CD14-positive monocyte (primary cell): ENCODE results near the gene HS3ST2. TPM values are rescaled to one million over a fixed set of nuclear protein-coding genes. Genes with fewer than 3 reads are reported as not detected.

Experiments used
- DNase-seq, 3 donors: peaks; one replicate each; pipeline ENCODE4 v3.0.0-alpha.2; 2011 to 2022
- H2AFZ ChIP-seq: 2 replicates; pipeline ENCODE4 v1.6.0; 2012; ENCODE audit warnings: mild to moderate bottlenecking, low read depth, low read length, inconsistent platforms; ENCODE audit not compliant: insufficient read depth, poor library complexity, severe bottlenecking
- H3K27ac ChIP-seq, 2 donors: 1 replicate in 1 of 2; 2 replicates in 1 of 2; pipeline ENCODE4 v1.5.1; 2012 to 2013; ENCODE audit warnings: low read length in 2 of 2, control low read depth in 1 of 2, inconsistent platforms in 1 of 2, low read depth in 1 of 2, mild to moderate bottlenecking in 1 of 2
- H3K27me3 ChIP-seq, 2 donors: one replicate each; pipeline versions ENCODE4 v1.6.0 to v1.6.1; 2011 to 2013; ENCODE audit warnings: low read length in 2 of 2; ENCODE audit not compliant: control insufficient read depth in 2 of 2, insufficient read depth in 2 of 2
- H3K36me3 ChIP-seq, 2 donors: replicated peaks in 1 of 2; 1 replicate in 1 of 2; 2 replicates in 1 of 2; pipeline versions ENCODE4 v1.5.1 to v1.6.1; 2012 to 2013; ENCODE audit warnings: low read length in 2 of 2, control low read depth in 1 of 2, inconsistent platforms in 1 of 2, mild to moderate bottlenecking in 1 of 2; ENCODE audit not compliant: insufficient read depth in 2 of 2, control insufficient read depth in 1 of 2
- H3K4me1 ChIP-seq, 2 donors: 1 replicate in 1 of 2; 2 replicates in 1 of 2; pipeline versions ENCODE4 v1.5.1 to v1.6.1; 2012 to 2013; ENCODE audit warnings: low read length in 2 of 2, control low read depth in 1 of 2, inconsistent platforms in 1 of 2, mild to moderate bottlenecking in 1 of 2, moderate library complexity in 1 of 2; ENCODE audit not compliant: insufficient read depth in 2 of 2, control insufficient read depth in 1 of 2
- H3K4me2 ChIP-seq: replicated peaks from 2 replicates; pipeline ENCODE3; 2012; ENCODE audit warnings: low read length, moderate library complexity, mild to moderate bottlenecking; ENCODE audit not compliant: poor library complexity, severe bottlenecking; ENCODE audit errors: extremely low read depth
- H3K4me3 ChIP-seq, 3 experiments: fragments of 200-600 bp in 1 of 3; sonication (generic) in 1 of 3; replicated peaks in 1 of 3; 1 replicate in 2 of 3; 2 replicates in 1 of 3; pipeline ENCODE4 v1.5.1; 2011 to 2013; ENCODE audit warnings: low read length in 3 of 3, mild to moderate bottlenecking in 3 of 3, control low read depth in 2 of 3, low read depth in 2 of 3, inconsistent platforms in 1 of 3, moderate library complexity in 1 of 3
- H3K79me2 ChIP-seq: 2 replicates; pipeline ENCODE4 v1.6.0; 2012; ENCODE audit warnings: mild to moderate bottlenecking, control low read depth, inconsistent platforms, low read length, moderate library complexity; ENCODE audit not compliant: insufficient read depth
- H3K9ac ChIP-seq: 2 replicates; pipeline ENCODE4 v1.6.0; 2017; ENCODE audit warnings: low read length, mild to moderate bottlenecking; ENCODE audit not compliant: insufficient read depth, poor library complexity, severe bottlenecking
- H3K9me3 ChIP-seq, 2 donors: replicated peaks in 1 of 2; 1 replicate in 1 of 2; 2 replicates in 1 of 2; pipeline versions ENCODE4 v1.5.1 to v1.6.1; 2012 to 2013; ENCODE audit warnings: low read length in 2 of 2, control low read depth in 1 of 2; ENCODE audit not compliant: control insufficient read depth in 1 of 2, insufficient read depth in 1 of 2
- H4K20me1 ChIP-seq: 2 replicates; pipeline ENCODE4 v1.6.0; 2012; ENCODE audit warnings: mild to moderate bottlenecking, low read length, control low read depth, moderate library complexity; ENCODE audit not compliant: insufficient read depth
- H3K27ac Mint-ChIP-seq, 7 donors: one replicate each; pipeline ENCODE4 v1.8.0; 2020; ENCODE audit warnings: mild to moderate bottlenecking in 7 of 7, mixed read lengths in 7 of 7, moderate library complexity in 6 of 7, inconsistent platforms in 2 of 7
- H3K27me3 Mint-ChIP-seq, 3 donors: one replicate each; pipeline ENCODE4 v1.8.0; 2021 to 2022; ENCODE audit warnings: low read depth in 3 of 3, mild to moderate bottlenecking in 3 of 3, mixed read lengths in 3 of 3, moderate library complexity in 3 of 3, inconsistent platforms in 1 of 3
- H3K36me3 Mint-ChIP-seq, 2 donors: one replicate each; pipeline ENCODE4 v1.8.0; 2020; ENCODE audit warnings: mixed read lengths in 2 of 2, inconsistent platforms in 1 of 2, mild to moderate bottlenecking in 1 of 2
- H3K4me1 Mint-ChIP-seq: one replicate; pipeline ENCODE4 v1.8.0; 2020; ENCODE audit warnings: mild to moderate bottlenecking, mixed read lengths
- H3K4me3 Mint-ChIP-seq, 2 donors: one replicate each; pipeline ENCODE4 v1.8.0; 2020; ENCODE audit warnings: mild to moderate bottlenecking in 2 of 2, mixed read lengths in 2 of 2, moderate library complexity in 1 of 2
- H3K9me3 Mint-ChIP-seq, 7 donors: one replicate each; pipeline ENCODE4 v1.8.0; 2020 to 2022; ENCODE audit warnings: mixed read lengths in 7 of 7, mild to moderate bottlenecking in 6 of 7, moderate library complexity in 6 of 7, inconsistent platforms in 2 of 7
- WGBS: methylation state at CpG from one replicate; pipeline ENCODE4 v1.1.5; 2013; ENCODE audit warnings: missing lambda C conversion rate; ENCODE audit not compliant: insufficient coverage; 5-methylcytosine and 5-hydroxymethylcytosine counted together
- intact Hi-C, 2 donors: fragments of 100-400 bp; cut with micrococcal nuclease; formaldehyde crosslinking; loops; one replicate each; pipeline versions ENCODE4 v1.15.0 to v1.15.1; 2023
- polyA plus RNA-seq, 3 donors: library from polyadenylated mRNA; depleted of rRNA in 1 of 3; unstranded in 2 of 3; stranded (reverse) in 1 of 3; fragments of 300-500 nt in 2 of 3; fragments of >200 nt in 1 of 3; fragmentation: Illumina TruSeq in 2 of 3; gene quantifications; 1 replicate in 2 of 3; 2 replicates in 1 of 3; pipeline ENCODE4 v1.2.3, GENCODE V29; 2012 to 2021
- TF ChIP-seq, protein P1 (sequence below): fragments of 200-600 bp; IDR thresholded peaks from one replicate; pipeline ENCODE4 v1.8.0; 2022; ENCODE audit warnings: antibody characterized with exemption, mild to moderate bottlenecking

The HS3ST2 gene
- polyA plus RNA-seq, 3 donors = not detected

- Mint-ChIP-seq H3K4me3 (no peak overlapping the region), H3K36me3 (no peaks in the 10 kb centered on the region), H3K9me3 (peaks cover 0 to 2% (median 0%) of the 10 kb centered on the region in 7 donors), H3K27me3 (peaks cover 4 to 19% (median 8%) of the 10 kb centered on the region in 3 donors), H3K27ac (no peak overlapping the region), H3K4me1 (no peaks in the 10 kb centered on the region)
- Histone ChIP-seq H3K27me3 (peaks cover 0 to 9% of the 10 kb centered on the region in 2 donors), H3K9ac (no peak overlapping the region), H3K27ac (no peak overlapping the region), H3K36me3 (no peaks in the 10 kb centered on the region), H3K4me3 (no peak overlapping the region), H3K4me1 (no peaks in the 10 kb centered on the region), H3K4me2 (no peak overlapping the region), H2AFZ (no peak overlapping the region), H3K79me2 (no peaks in the 10 kb centered on the region), H3K9me3 (no peaks in the 10 kb centered on the region), H4K20me1 (no peaks in the 10 kb centered on the region)
- no peak for DNase-seq
- intact Hi-C loops = no loop called here
- WGBS = 33% methylated on average over 1 of the region's 6 CpGs
- TF ChIP-seq, protein P1, sequence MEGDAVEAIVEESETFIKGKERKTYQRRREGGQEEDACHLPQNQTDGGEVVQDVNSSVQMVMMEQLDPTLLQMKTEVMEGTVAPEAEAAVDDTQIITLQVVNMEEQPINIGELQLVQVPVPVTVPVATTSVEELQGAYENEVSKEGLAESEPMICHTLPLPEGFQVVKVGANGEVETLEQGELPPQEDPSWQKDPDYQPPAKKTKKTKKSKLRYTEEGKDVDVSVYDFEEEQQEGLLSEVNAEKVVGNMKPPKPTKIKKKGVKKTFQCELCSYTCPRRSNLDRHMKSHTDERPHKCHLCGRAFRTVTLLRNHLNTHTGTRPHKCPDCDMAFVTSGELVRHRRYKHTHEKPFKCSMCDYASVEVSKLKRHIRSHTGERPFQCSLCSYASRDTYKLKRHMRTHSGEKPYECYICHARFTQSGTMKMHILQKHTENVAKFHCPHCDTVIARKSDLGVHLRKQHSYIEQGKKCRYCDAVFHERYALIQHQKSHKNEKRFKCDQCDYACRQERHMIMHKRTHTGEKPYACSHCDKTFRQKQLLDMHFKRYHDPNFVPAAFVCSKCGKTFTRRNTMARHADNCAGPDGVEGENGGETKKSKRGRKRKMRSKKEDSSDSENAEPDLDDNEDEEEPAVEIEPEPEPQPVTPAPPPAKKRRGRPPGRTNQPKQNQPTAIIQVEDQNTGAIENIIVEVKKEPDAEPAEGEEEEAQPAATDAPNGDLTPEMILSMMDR = no peak
These were observed 141.6 kb downstream of the HS3ST2 start for GRCh38 chr16:22955461-22956070.

- TF ChIP-seq, protein P1 = no peak
- intact Hi-C loops = no loop called here
These were observed 147.2 kb downstream of the HS3ST2 start for GRCh38 chr16:22961206-22961605.

More at GRCh38 chr16:22961206-22961605, 147.2 kb downstream of the HS3ST2 start:
- H2AFZ ChIP-seq = no peak overlapping the region
- Mint-ChIP-seq H3K36me3 (no peaks in the 10 kb centered on the region), H3K9me3 (peaks cover 0 to 9% (median 5%) of the 10 kb centered on the region in 7 donors), H3K27ac (no peak overlapping the region), H3K4me3 (no peak overlapping the region), H3K4me1 (no peaks in the 10 kb centered on the region), H3K27me3 (peaks cover 0 to 8% (median 3%) of the 10 kb centered on the region in 3 donors)
- peaks cover 0 to 2% of the 10 kb centered on the region in 2 donors for H3K27me3 ChIP-seq
- H3K9ac ChIP-seq = no peak overlapping the region
- no peaks in the 10 kb centered on the region for H3K4me1 ChIP-seq
- no peak for DNase-seq
- H3K4me2 ChIP-seq = no peak overlapping the region
- no peak overlapping the region for H3K4me3 ChIP-seq
- no peaks in the 10 kb centered on the region for H3K36me3 ChIP-seq
- H3K27ac ChIP-seq = no peak overlapping the region
- WGBS = 64% methylated on average over 4 of the region's 4 CpGs
- H4K20me1 ChIP-seq = no peaks in the 10 kb centered on the region
- H3K9me3 ChIP-seq = no peaks in the 10 kb centered on the region
- no peaks in the 10 kb centered on the region for H3K79me2 ChIP-seq
